HEK293 (cell line): ENCODE data around the gene TFRC.

Source experiments
- CTCF ChIA-PET: fragments of 350-600 bp; formaldehyde crosslinking; extraction: SDS; loops from one replicate; lab custom pipeline; 2021; ENCODE audit warnings: antibody characterized with exemption; lab: Yijun Ruan, JAX
- POLR2A ChIA-PET: fragments of 300-600 bp; formaldehyde crosslinking; extraction: SDS; loops from one replicate; lab custom pipeline; 2020; ENCODE audit warnings: antibody characterized with exemption, inconsistent platforms; lab: Yijun Ruan, JAX
- H3K27ac ChIP-seq: fragments of 200-500 bp; sonication (Bioruptor generic); 2 replicates; pipeline ENCODE4 v1.5.1; 2014; ENCODE audit warnings: low read depth, low read length, control low read depth, inconsistent platforms; ENCODE audit errors: extremely low read depth
- H3K36me3 ChIP-seq, 2 experiments: fragments of 200-500 bp in 1 of 2; sonication (Bioruptor generic) in 1 of 2; 1 replicate in 1 of 2; 2 replicates in 1 of 2; pipeline ENCODE4 v1.5.1; 2014 to 2017; ENCODE audit warnings: inconsistent platforms in 2 of 2, low read length in 2 of 2; ENCODE audit not compliant: control insufficient read depth in 2 of 2, insufficient read depth in 1 of 2
- H3K4me1 ChIP-seq: fragments of 200-500 bp; sonication (Bioruptor generic); 2 replicates; pipeline ENCODE4 v1.5.1; 2014; ENCODE audit warnings: mild to moderate bottlenecking, low read length, inconsistent platforms; ENCODE audit not compliant: control insufficient read depth, insufficient read depth
- H3K4me3 ChIP-seq: 2 replicates; pipeline ENCODE4 v1.5.1; 2011; ENCODE audit warnings: low read depth, mild to moderate bottlenecking, control low read depth, low read length, moderate library complexity
- H3K9me3 ChIP-seq: fragments of 200-500 bp; sonication (Bioruptor generic); 2 replicates; pipeline ENCODE4 v1.5.1; 2014; ENCODE audit warnings: low read depth, low read length, inconsistent platforms; ENCODE audit not compliant: control insufficient read depth, insufficient read depth
- BCL6B ChIP-seq: fragments of 450-650 bp; formaldehyde crosslinking; IDR thresholded peaks from 2 replicates; pipeline ENCODE4 v1.5.1; 2017; ENCODE audit warnings: missing biosample characterization, missing genetic modification characterization
- CTCF ChIP-seq: fragments of 450-650 bp; formaldehyde crosslinking; IDR thresholded peaks from 2 replicates; pipeline ENCODE4 v1.5.1; 2016; ENCODE audit warnings: missing biosample characterization, missing genetic modification characterization
- GLIS1 ChIP-seq: fragments of 450-650 bp; formaldehyde crosslinking; IDR thresholded peaks from 2 replicates; pipeline ENCODE4 v1.5.1; 2016; ENCODE audit warnings: missing biosample characterization, missing genetic modification characterization
- KLF7 ChIP-seq: fragments of 450-650 bp; formaldehyde crosslinking; IDR thresholded peaks from 2 replicates; pipeline ENCODE4 v1.5.1; 2016; ENCODE audit warnings: missing biosample characterization, missing genetic modification characterization, borderline replicate concordance
- MEIS1 ChIP-seq: sonication (generic); formaldehyde crosslinking; IDR thresholded peaks from 2 replicates; pipeline ENCODE4 v1.8.1; 2022; ENCODE audit warnings: missing genetic modification reagents, mild to moderate bottlenecking, borderline replicate concordance
- OSR2 ChIP-seq: fragments of 450-650 bp; formaldehyde crosslinking; IDR thresholded peaks from 2 replicates; pipeline ENCODE4 v1.5.1; 2016; ENCODE audit warnings: missing biosample characterization, missing genetic modification characterization
- PRDM6 ChIP-seq: fragments of 450-650 bp; formaldehyde crosslinking; IDR thresholded peaks from 2 replicates; pipeline ENCODE4 v1.5.1; 2017; ENCODE audit warnings: missing biosample characterization, missing genetic modification characterization
- ZBTB21 ChIP-seq: fragments of 450-650 bp; formaldehyde crosslinking; IDR thresholded peaks from 2 replicates; pipeline ENCODE4 v1.5.1; 2017; ENCODE audit warnings: missing biosample characterization, missing genetic modification characterization
- ZNF114 ChIP-seq: fragments of 450-650 bp; formaldehyde crosslinking; IDR thresholded peaks from 2 replicates; pipeline ENCODE4 v1.5.0; 2017; ENCODE audit warnings: missing biosample characterization, missing genetic modification characterization
- ZNF146 ChIP-seq: fragments of 450-650 bp; formaldehyde crosslinking; IDR thresholded peaks from 2 replicates; pipeline ENCODE4 v1.5.1; 2016; ENCODE audit warnings: missing biosample characterization, missing genetic modification characterization
- ZNF23 ChIP-seq: fragments of 450-650 bp; formaldehyde crosslinking; IDR thresholded peaks from 2 replicates; pipeline ENCODE4 v1.5.1; 2016; ENCODE audit warnings: missing biosample characterization, missing genetic modification characterization, borderline replicate concordance
- ZNF24 ChIP-seq: fragments of 450-650 bp; formaldehyde crosslinking; IDR thresholded peaks from 2 replicates; pipeline ENCODE4 v1.5.1; 2016; ENCODE audit warnings: missing biosample characterization, missing genetic modification characterization
- ZNF324 ChIP-seq: fragments of 450-650 bp; formaldehyde crosslinking; IDR thresholded peaks from 2 replicates; pipeline ENCODE4 v1.5.1; 2016; ENCODE audit warnings: missing biosample characterization, missing genetic modification characterization
- ZNF354C ChIP-seq: fragments of 450-650 bp; formaldehyde crosslinking; IDR thresholded peaks from 2 replicates; pipeline ENCODE4 v1.5.1; 2016; ENCODE audit warnings: missing biosample characterization, missing genetic modification characterization, low read depth, borderline replicate concordance
- ZNF398 ChIP-seq: fragments of 450-650 bp; formaldehyde crosslinking; IDR thresholded peaks from 2 replicates; pipeline ENCODE4 v1.5.1; 2017; ENCODE audit warnings: missing biosample characterization, missing genetic modification characterization
- ZNF404 ChIP-seq: fragments of 450-650 bp; formaldehyde crosslinking; IDR thresholded peaks from 2 replicates; pipeline ENCODE4 v1.5.1; 2017; ENCODE audit warnings: missing biosample characterization, missing genetic modification characterization
- ZNF416 ChIP-seq: fragments of 450-650 bp; formaldehyde crosslinking; IDR thresholded peaks from 2 replicates; pipeline ENCODE4 v1.5.1; 2016; ENCODE audit warnings: missing biosample characterization, missing genetic modification characterization
- ZNF426 ChIP-seq: fragments of 450-650 bp; formaldehyde crosslinking; IDR thresholded peaks from 2 replicates; pipeline ENCODE4 v1.5.1; 2017; ENCODE audit warnings: missing biosample characterization, missing genetic modification characterization, mild to moderate bottlenecking, inconsistent platforms, moderate library complexity
- ZNF514 ChIP-seq: fragments of 450-650 bp; formaldehyde crosslinking; IDR thresholded peaks from 2 replicates; pipeline ENCODE4 v1.5.1; 2016; ENCODE audit warnings: missing biosample characterization, missing genetic modification characterization
- ZNF623 ChIP-seq: fragments of 450-650 bp; formaldehyde crosslinking; IDR thresholded peaks from 2 replicates; pipeline ENCODE4 v1.5.1; 2016; ENCODE audit warnings: missing biosample characterization, missing genetic modification characterization
- ZNF626 ChIP-seq: fragments of 450-650 bp; sonication (Bioruptor Pico); formaldehyde crosslinking; IDR thresholded peaks from 2 replicates; pipeline ENCODE4 v1.5.1; 2018; ENCODE audit warnings: missing biosample characterization, missing genetic modification characterization, inconsistent platforms
- ZNF660 ChIP-seq: fragments of 450-650 bp; IDR thresholded peaks from 2 replicates; pipeline ENCODE4 v1.5.1; 2018; ENCODE audit warnings: missing biosample characterization, mild to moderate bottlenecking, missing genetic modification characterization
- ZNF704 ChIP-seq: fragments of 450-650 bp; formaldehyde crosslinking; IDR thresholded peaks from 2 replicates; pipeline ENCODE4 v1.5.1; 2016; ENCODE audit warnings: missing biosample characterization, missing genetic modification characterization
- ZNF707 ChIP-seq: fragments of 450-650 bp; formaldehyde crosslinking; IDR thresholded peaks from 2 replicates; pipeline ENCODE4 v1.5.1; 2016; ENCODE audit warnings: missing biosample characterization, missing genetic modification characterization
- ZNF747 ChIP-seq: fragments of 450-650 bp; formaldehyde crosslinking; IDR thresholded peaks from 2 replicates; pipeline ENCODE4 v1.5.1; 2016; ENCODE audit warnings: missing biosample characterization, missing genetic modification characterization
- ZNF843 ChIP-seq: fragments of 450-650 bp; formaldehyde crosslinking; IDR thresholded peaks from 2 replicates; pipeline ENCODE4 v1.5.1; 2016; ENCODE audit warnings: missing biosample characterization, missing genetic modification characterization
- ZSCAN16 ChIP-seq: fragments of 450-650 bp; formaldehyde crosslinking; IDR thresholded peaks from 2 replicates; pipeline ENCODE4 v1.5.1; 2016; ENCODE audit warnings: missing biosample characterization, missing genetic modification characterization

The TFRC gene

GRCh38 chr3:196093317-196094111 is 11.6 kb upstream of the TFRC start:
- Histone ChIP-seq H3K27ac (no peak overlapping the region), H3K4me1 (no peaks in the 10 kb centered on the region), H3K36me3 (no peaks in the 10 kb centered on the region), H3K4me3 (no peak overlapping the region), H3K9me3 (no peaks in the 10 kb centered on the region)
- ChIA-PET CTCF (interaction anchor here (0.6 to 3.0 kb wide), 5 partner anchors 20 to 429 kb away, joined by 3 to 9 read pairs (median 4); no protein-coding TSS in a partner anchor), POLR2A (no interaction called here)
- TF ChIP-seq ZNF146 (tag by site-specific recombination): no peak
- TF ChIP-seq BCL6B (tag by site-specific recombination): no peak
- TF ChIP-seq ZNF23 (tag by site-specific recombination): no peak
- TF ChIP-seq PRDM6 (tag by site-specific recombination): no peak
- no peak for TF ChIP-seq ZSCAN16 (tag by site-specific recombination)
- TF ChIP-seq ZNF404 (tag by site-specific recombination): no peak
- TF ChIP-seq ZNF843: no peak
- TF ChIP-seq ZNF660 (tag by site-specific recombination): no peak
- TF ChIP-seq MEIS1 (CRISPR knock-in tag): no peak
- no peak for TF ChIP-seq GLIS1 (tag by site-specific recombination)
- TF ChIP-seq ZNF426: no peak
- no peak for TF ChIP-seq ZNF354C (tag by site-specific recombination)
- TF ChIP-seq ZNF24 (tag by site-specific recombination): no peak
- TF ChIP-seq ZNF626 (tag by site-specific recombination): no peak
- TF ChIP-seq CTCF: no peak
- TF ChIP-seq ZNF623 (tag by site-specific recombination): no peak
- no peak for TF ChIP-seq ZNF747 (tag by site-specific recombination)

GRCh38 chr3:196087906-196088305 is 6.0 kb upstream of the TFRC start:
- no peak overlapping the region for H3K4me3 ChIP-seq
- no peaks in the 10 kb centered on the region for H3K36me3 ChIP-seq
- H3K4me1 ChIP-seq: no peaks in the 10 kb centered on the region
- H3K9me3 ChIP-seq: no peaks in the 10 kb centered on the region
- CTCF ChIA-PET: no interaction called here
- H3K27ac ChIP-seq: no peak overlapping the region
- POLR2A ChIA-PET: no interaction called here
- TF ChIP-seq ZNF707 (tag by site-specific recombination) (no peak), ZNF114 (tag by site-specific recombination) (no peak), ZNF398 (tag by site-specific recombination) (no peak), ZBTB21 (tag by site-specific recombination) (no peak), OSR2 (no peak), KLF7 (tag by site-specific recombination) (no peak), ZNF704 (tag by site-specific recombination) (no peak), ZNF416 (tag by site-specific recombination) (no peak), ZNF514 (tag by site-specific recombination) (no peak), ZNF324 (tag by site-specific recombination) (no peak)
